PC-9 (cell line): ENCODE data around the gene ALG5.

Experiments used
- CTCF ChIP-seq: fragments of 200-600 bp; sonication (generic); conservative IDR thresholded peaks from 2 replicates; pipeline ENCODE4 v1.6.1; 2017; ENCODE audit warnings: mixed run types, antibody characterized with exemption, mild to moderate bottlenecking, moderate library complexity
- EZH2 ChIP-seq: fragments of 200-600 bp; sonication (generic); IDR thresholded peaks from 2 replicates; pipeline ENCODE4 v1.8.0; 2017; ENCODE audit warnings: antibody characterized with exemption, low read depth

GRCh38 chr13:36907821-36908220, 91.3 kb downstream of the ALG5 start:
- TF ChIP-seq EZH2 (no peak), CTCF (no peak)
